Measurements from ENCODE around the gene ZFR2.

ZFR2 gene

GRCh38 chr19:3813473-3814392 lies 55.1 kb downstream of the ZFR2 start:
- no peak for DNase-seq

GRCh38 chr19:3810708-3811355 lies 58.0 kb downstream of the ZFR2 start:
- no peak for DNase-seq

GRCh38 chr19:3809881-3810707 lies 58.7 kb downstream of the ZFR2 start:
- no peak for DNase-seq

- DNase-seq = no peak
Observed at GRCh38 chr19:3808420-3809143, 60.3 kb downstream of the ZFR2 start.

GRCh38 chr19:3807574-3808354 lies 61.1 kb downstream of the ZFR2 start:
- DNase-seq = no peak

GRCh38 chr19:3807131-3807480 lies 61.7 kb downstream of the ZFR2 start:
- no peak for DNase-seq

- no peak for DNase-seq
Observed at GRCh38 chr19:3805859-3806258, 63.0 kb downstream of the ZFR2 start.

GRCh38 chr19:3804429-3804828 lies 64.4 kb downstream of the ZFR2 start:
- DNase-seq = no peak

GRCh38 chr19:3803986-3804385 lies 64.9 kb downstream of the ZFR2 start:
- no peak for DNase-seq

- DNase-seq = no peak
Observed at GRCh38 chr19:3803114-3803888, 65.5 kb downstream of the ZFR2 start.

GRCh38 chr19:3801412-3802096 lies 67.3 kb downstream of the ZFR2 start:
- DNase-seq = peak; percentile 68

- DNase-seq = no peak
Observed at GRCh38 chr19:3800996-3801395, 67.8 kb downstream of the ZFR2 start.

GRCh38 chr19:3798137-3798536 lies 70.7 kb downstream of the ZFR2 start:
- no peak for DNase-seq

- no peak for DNase-seq
Observed at GRCh38 chr19:3796358-3796757, 72.5 kb downstream of the ZFR2 start.

GRCh38 chr19:3793799-3794198 lies 75.0 kb downstream of the ZFR2 start:
- no peak for DNase-seq

- no peak for DNase-seq
Observed at GRCh38 chr19:3792114-3792513, 76.7 kb downstream of the ZFR2 start.

- DNase-seq = no peak
Observed at GRCh38 chr19:3790941-3791340, 77.9 kb downstream of the ZFR2 start.

- no peak for DNase-seq
Observed at GRCh38 chr19:3790209-3790734, 78.6 kb downstream of the ZFR2 start.

GRCh38 chr19:3788996-3789778 lies 79.7 kb downstream of the ZFR2 start:
- no peak for DNase-seq
